H1 (cell line): Measurements from ENCODE around the gene ZDHHC9. TPM values are rescaled to one million over a fixed set of nuclear protein-coding genes. Genes with fewer than 3 reads are reported as not detected.

Experiments
- ATF2 ChIP-seq: IDR thresholded peaks from 2 replicates; pipeline ENCODE4 v1.6.1; 2012; ENCODE audit warnings: low read length, inconsistent platforms
- BRCA1 ChIP-seq: IDR thresholded peaks from 2 replicates; pipeline ENCODE4 v1.6.1; 2012; ENCODE audit warnings: low read depth, low read length, improper control_type of control experiment
- CBX8 ChIP-seq: fragments of 300-800, 300-1000 bp; sonication (generic); IDR thresholded peaks from 2 replicates; pipeline ENCODE4 v1.7.1; 2016; ENCODE audit warnings: low read depth, low read length, borderline replicate concordance
- EP300 ChIP-seq, 2 experiments: IDR thresholded peaks; 1 replicate in 1 of 2; 2 replicates in 1 of 2; pipeline ENCODE4 v1.6.1; 2011 to 2012; ENCODE audit warnings: low read depth in 2 of 2, low read length in 2 of 2, mild to moderate bottlenecking in 2 of 2, borderline replicate concordance in 1 of 2, inconsistent platforms in 1 of 2, moderate library complexity in 1 of 2
- GABPA ChIP-seq: IDR thresholded peaks from 2 replicates; pipeline ENCODE4 v1.6.1; 2011; ENCODE audit warnings: mild to moderate bottlenecking, low read length, moderate library complexity, borderline replicate concordance; ENCODE audit not compliant: insufficient read depth
- KDM5A ChIP-seq: fragments of 200-600 bp; IDR thresholded peaks from 2 replicates; pipeline ENCODE4 v1.7.1; 2012; ENCODE audit warnings: mild to moderate bottlenecking, low read length, inconsistent platforms, mixed read lengths
- TEAD4 ChIP-seq: IDR thresholded peaks from 2 replicates; pipeline ENCODE4 v1.6.1; 2012; ENCODE audit warnings: low read depth, low read length, inconsistent platforms, mixed read lengths
- ZNF274 ChIP-seq: IDR thresholded peaks from 2 replicates; pipeline ENCODE4 v1.7.0; 2012; ENCODE audit warnings: low read length, borderline replicate concordance; ENCODE audit errors: extremely low read depth
- polyA plus RNA-seq, 7 experiments: library from polyadenylated mRNA; depleted of rRNA in 3 of 7; stranded (reverse) in 5 of 7; unstranded in 2 of 7; fragments of >200 nt in 5 of 7; fragments of 200-250 nt in 2 of 7; gene quantifications; 1 replicate in 5 of 7; 2 replicates in 1 of 7; 4 replicates in 1 of 7; pipeline versions ENCODE4 v1.2.1 to v1.2.3, GENCODE V29; 2011 to 2013; ENCODE audit warnings: missing spikeins in 2 of 7, mixed read lengths in 2 of 7
- total RNA-seq: library from RNA; stranded (reverse); fragmentation: NEBNext Ultra II Directional; extraction: Animal tissue kit (Norgen Biotek cat#: 25700); gene quantifications from 2 replicates; pipeline ENCODE4 v1.2.1, GENCODE V29; 2021

Gene ZDHHC9
- total and polyA plus RNA-seq, 2 of the 8 experiments (the other 6 are each of a cell fraction or from before 2014, with no cell fraction given): 18.1 to 28.3 TPM

- no peak for TF ChIP-seq ATF2
- no peak for TF ChIP-seq ZNF274
- TF ChIP-seq GABPA: no peak
- TF ChIP-seq TEAD4: no peak
- no peak for TF ChIP-seq CBX8
- no peak for TF ChIP-seq BRCA1
- TF ChIP-seq KDM5A: no peak
- TF ChIP-seq EP300 (IDR thresholded peaks at IDR 0.05; ENCODE audit: borderline replicate concordance in 1 of 2, low read depth in 2 of 2, low read length in 2 of 2): no peak
Observed at GRCh38 chrX:129773649-129774458, 69.8 kb downstream of the ZDHHC9 start (continued).
